ENCODE results near the gene SCN11A.

The SCN11A gene

GRCh38 chr3:39094851-39095677, 43.3 kb upstream of the SCN11A start:
- Histone ChIP-seq H3K4me3 (ENCODE audit: severe bottlenecking) (no peak overlapping the region), H3K27me3 (ENCODE audit: insufficient read depth, poor library complexity, severe bottlenecking) (no peaks in the 10 kb centered on the region), H3K4me1 (ENCODE audit: insufficient read depth, poor library complexity, severe bottlenecking) (no peaks in the 10 kb centered on the region), H3K27ac (ENCODE audit: poor library complexity, severe bottlenecking) (no peak overlapping the region), H3K36me3 (ENCODE audit: low read depth) (peaks cover 69% of the 10 kb centered on the region), H3K9me3 (ENCODE audit: severe bottlenecking) (no peaks in the 10 kb centered on the region)
- DNase-seq (ENCODE audit: low spot score) (no peak), ATAC-seq (ENCODE audit: low read depth) (no peak)
- TF ChIP-seq CTCF (IDR thresholded peaks at IDR 0.05; ENCODE audit: poor library complexity, severe bottlenecking): no peak

- no peak overlapping the region for H3K27ac ChIP-seq (ENCODE audit: poor library complexity, severe bottlenecking)
- no peaks in the 10 kb centered on the region for H3K4me1 ChIP-seq (ENCODE audit: insufficient read depth, poor library complexity, severe bottlenecking)
- no peaks in the 10 kb centered on the region for H3K27me3 ChIP-seq (ENCODE audit: insufficient read depth, poor library complexity, severe bottlenecking)
- ATAC-seq (ENCODE audit: low read depth) (no peak), DNase-seq (ENCODE audit: low spot score) (no peak)
- peaks cover 60% of the 10 kb centered on the region for H3K36me3 ChIP-seq (ENCODE audit: low read depth)
- H3K9me3 ChIP-seq (ENCODE audit: severe bottlenecking): no peaks in the 10 kb centered on the region
- no peak overlapping the region for H3K4me3 ChIP-seq (ENCODE audit: severe bottlenecking)
- no peak for TF ChIP-seq CTCF (IDR thresholded peaks at IDR 0.05; ENCODE audit: poor library complexity, severe bottlenecking)
Measured at GRCh38 chr3:39090922-39091321, 39.2 kb upstream of the SCN11A start.

GRCh38 chr3:39088889-39089288, 37.1 kb upstream of the SCN11A start:
- H3K9me3 ChIP-seq (ENCODE audit: severe bottlenecking): no peaks in the 10 kb centered on the region
- H3K4me3 ChIP-seq (ENCODE audit: severe bottlenecking): no peak overlapping the region
- no peak for ATAC-seq (ENCODE audit: low read depth)
- DNase-seq (ENCODE audit: low spot score): no peak
- no peak for TF ChIP-seq CTCF (IDR thresholded peaks at IDR 0.05; ENCODE audit: poor library complexity, severe bottlenecking)
- H3K4me1 ChIP-seq (ENCODE audit: insufficient read depth, poor library complexity, severe bottlenecking): no peaks in the 10 kb centered on the region
- H3K27me3 ChIP-seq (ENCODE audit: insufficient read depth, poor library complexity, severe bottlenecking): no peaks in the 10 kb centered on the region
- peaks cover 60% of the 10 kb centered on the region for H3K36me3 ChIP-seq (ENCODE audit: low read depth)
- no peak overlapping the region for H3K27ac ChIP-seq (ENCODE audit: poor library complexity, severe bottlenecking)

- no peak for TF ChIP-seq CTCF (IDR thresholded peaks at IDR 0.05; ENCODE audit: poor library complexity, severe bottlenecking)
- no peak overlapping the region for H3K4me3 ChIP-seq (ENCODE audit: severe bottlenecking)
- ATAC-seq (ENCODE audit: low read depth): no peak
- H3K4me1 ChIP-seq (ENCODE audit: insufficient read depth, poor library complexity, severe bottlenecking): no peaks in the 10 kb centered on the region
- no peak for DNase-seq (ENCODE audit: low spot score)
- peaks cover 59% of the 10 kb centered on the region for H3K36me3 ChIP-seq (ENCODE audit: low read depth)
- H3K27me3 ChIP-seq (ENCODE audit: insufficient read depth, poor library complexity, severe bottlenecking): no peaks in the 10 kb centered on the region
- no peak overlapping the region for H3K27ac ChIP-seq (ENCODE audit: poor library complexity, severe bottlenecking)
- no peaks in the 10 kb centered on the region for H3K9me3 ChIP-seq (ENCODE audit: severe bottlenecking)
Measured at GRCh38 chr3:39088456-39088855, 36.7 kb upstream of the SCN11A start.

- H3K27ac ChIP-seq (ENCODE audit: poor library complexity, severe bottlenecking): no peak overlapping the region
- ATAC-seq (ENCODE audit: low read depth): no peak
- no peaks in the 10 kb centered on the region for H3K27me3 ChIP-seq (ENCODE audit: insufficient read depth, poor library complexity, severe bottlenecking)
- H3K9me3 ChIP-seq (ENCODE audit: severe bottlenecking): no peaks in the 10 kb centered on the region
- peaks cover 43% of the 10 kb centered on the region for H3K36me3 ChIP-seq (ENCODE audit: low read depth)
- H3K4me3 ChIP-seq (ENCODE audit: severe bottlenecking): no peak overlapping the region
- no peak for TF ChIP-seq CTCF (IDR thresholded peaks at IDR 0.05; ENCODE audit: poor library complexity, severe bottlenecking)
- DNase-seq (ENCODE audit: low spot score): no peak
- no peaks in the 10 kb centered on the region for H3K4me1 ChIP-seq (ENCODE audit: insufficient read depth, poor library complexity, severe bottlenecking)
Measured at GRCh38 chr3:39086144-39086543, 34.4 kb upstream of the SCN11A start.
